Lung microvascular endothelial cell (primary cell): Measurements from ENCODE around the gene LDLRAD4. TPM values are rescaled to one million over a fixed set of nuclear protein-coding genes. Genes with fewer than 3 reads are reported as not detected.
"Not testable (repeated sequence)": the region's sequence is repeated elsewhere in the genome, so short reads cannot be mapped to it uniquely, and the experiment has no call there.

Experiments
- DNase-seq, 2 donors: peaks; one replicate each; pipeline versions ENCODE4 v3.0.0 to v3.0.0-alpha.2; 2010; ENCODE audit warnings: low read depth in 2 of 2
- total RNA-seq: library from RNA; depleted of rRNA; stranded (reverse); fragments of >200 nt; gene quantifications from 2 replicates; pipeline ENCODE4 v1.2.1, GENCODE V29; 2014

Gene LDLRAD4
- total RNA-seq, 1 donor from 2014 or later, result 22.2 TPM

DNA sequence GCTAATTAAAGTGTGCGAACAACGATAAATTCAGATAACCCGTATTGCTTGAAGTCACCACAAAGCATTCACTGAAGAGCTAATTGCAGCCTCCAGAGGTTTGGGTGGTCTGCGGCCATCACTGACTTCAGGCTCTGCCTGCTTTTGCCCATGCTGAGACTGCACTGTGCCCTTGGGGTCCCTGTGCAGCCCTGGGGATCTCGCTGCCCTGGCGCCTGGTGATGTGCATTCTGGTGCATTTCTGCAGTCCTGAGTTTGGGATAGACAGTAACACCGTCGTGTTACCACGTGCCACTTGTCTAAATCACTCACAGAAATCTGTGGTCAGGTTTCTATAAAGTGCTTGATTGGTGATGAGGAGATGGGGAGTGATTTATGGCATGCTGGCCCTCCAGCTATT is 27.6 kb downstream of the LDLRAD4 start:
- DNase-seq, result no peak

GRCh38 chr18:13246591-13246990 is 28.0 kb downstream of the LDLRAD4 start:
- no peak for DNase-seq

DNA sequence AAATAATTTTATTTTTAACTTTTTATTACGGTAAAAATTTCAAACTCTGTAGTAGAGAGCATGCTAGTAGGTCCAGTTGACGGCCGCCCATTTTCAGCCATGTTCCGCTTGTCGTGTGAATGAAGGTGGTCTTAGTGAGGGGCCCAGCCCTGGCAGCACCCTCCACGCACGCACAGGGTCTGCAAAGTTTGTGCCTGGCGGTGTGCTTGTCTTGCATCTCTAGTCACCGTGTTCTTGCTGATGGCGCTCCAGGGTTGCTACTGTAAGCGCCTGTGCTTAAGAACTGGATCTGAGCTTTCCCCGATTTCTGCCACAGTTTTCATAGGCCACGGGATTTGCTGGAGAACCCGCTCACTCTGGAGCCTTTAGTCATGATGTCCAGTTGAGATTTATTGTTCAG is 28.9 kb downstream of the LDLRAD4 start:
- no peak for DNase-seq

DNA sequence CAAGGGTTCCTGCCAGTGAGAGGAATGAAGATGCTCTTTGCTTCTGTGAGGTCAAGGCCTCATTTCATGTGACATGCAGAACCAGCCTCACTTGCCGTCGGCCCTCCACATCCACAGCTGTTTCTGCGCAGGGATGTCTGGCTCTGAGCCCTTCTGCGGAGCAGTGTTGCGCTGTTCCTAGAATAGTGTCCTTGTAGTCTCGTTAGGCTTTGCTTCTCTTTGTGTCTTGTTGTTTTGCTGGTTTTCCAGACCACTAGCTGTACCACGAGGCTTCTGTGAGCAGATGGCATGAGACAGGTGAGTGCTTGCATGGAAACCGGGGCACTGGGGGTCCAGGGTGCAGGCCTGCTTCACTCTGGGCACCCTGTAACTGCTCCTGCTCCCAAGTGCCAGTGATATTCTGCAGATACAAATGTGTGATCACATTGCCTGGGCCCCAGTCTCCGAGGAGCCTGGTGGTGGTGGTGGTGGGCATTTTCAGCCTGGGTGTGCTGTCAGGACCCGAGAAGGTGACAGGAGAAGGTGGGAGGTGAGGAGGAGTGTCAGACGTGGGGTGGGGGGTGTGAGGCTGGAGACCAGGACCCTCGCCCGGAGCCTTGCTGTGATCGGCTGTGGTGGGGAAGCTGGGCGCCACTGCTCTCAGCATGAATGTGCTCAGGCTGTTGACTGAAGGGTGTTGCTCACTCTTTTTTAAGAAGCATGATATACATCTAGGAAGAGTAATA is 34.3 kb downstream of the LDLRAD4 start:
- DNase-seq, result no peak

DNA sequence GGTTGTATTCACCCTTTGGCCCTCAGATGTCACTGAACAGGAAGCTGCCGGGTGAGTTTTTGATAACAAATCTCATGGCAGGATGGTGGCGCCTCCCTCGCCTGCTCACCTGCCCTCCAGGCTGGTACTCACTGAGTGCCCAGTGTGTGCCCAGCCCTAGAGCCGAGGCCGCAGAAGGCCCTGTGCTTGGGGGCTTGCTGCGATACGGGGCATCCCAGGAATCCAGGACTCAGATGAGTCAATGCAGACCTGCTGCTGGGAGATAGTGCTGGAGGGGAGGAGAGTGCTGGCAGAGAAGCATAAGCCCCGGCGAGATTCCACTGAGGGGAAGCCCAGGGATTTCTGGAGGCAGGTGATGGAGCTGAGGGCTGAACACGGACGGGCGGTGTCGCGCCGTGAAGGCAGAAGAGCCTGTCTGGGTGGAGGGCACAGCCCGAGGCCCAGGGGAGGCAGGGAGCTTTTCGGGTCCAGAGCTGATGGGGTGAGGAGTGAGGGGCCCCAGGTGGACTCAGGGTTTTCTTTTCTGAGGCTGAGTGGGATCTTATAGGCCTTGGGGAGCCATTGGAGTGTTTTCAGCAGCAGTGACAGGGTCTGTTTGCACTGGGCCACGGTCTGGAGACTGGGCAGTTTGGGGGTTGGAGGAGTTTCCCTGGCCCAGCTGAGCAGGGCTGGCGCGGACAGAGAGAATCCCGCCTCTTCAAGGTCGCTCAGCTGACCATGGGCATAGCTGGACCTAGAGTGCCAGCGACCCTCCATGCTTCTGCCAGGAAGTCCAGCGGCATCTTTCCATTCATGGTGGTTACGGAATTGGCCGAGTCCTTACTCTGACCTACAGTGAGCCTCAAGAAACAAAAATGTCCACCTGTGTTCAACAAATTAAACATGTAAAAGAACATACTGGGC is 35.5 kb downstream of the LDLRAD4 start:
- no peak for DNase-seq

GRCh38 chr18:13254971-13255927 is 36.7 kb downstream of the LDLRAD4 start:
- DNase-seq, result no peak

GRCh38 chr18:13256444-13257305 is 38.1 kb downstream of the LDLRAD4 start:
- DNase-seq, result no peak

GRCh38 chr18:13257361-13257980 is 38.9 kb downstream of the LDLRAD4 start:
- DNase-seq, result no peak

DNA sequence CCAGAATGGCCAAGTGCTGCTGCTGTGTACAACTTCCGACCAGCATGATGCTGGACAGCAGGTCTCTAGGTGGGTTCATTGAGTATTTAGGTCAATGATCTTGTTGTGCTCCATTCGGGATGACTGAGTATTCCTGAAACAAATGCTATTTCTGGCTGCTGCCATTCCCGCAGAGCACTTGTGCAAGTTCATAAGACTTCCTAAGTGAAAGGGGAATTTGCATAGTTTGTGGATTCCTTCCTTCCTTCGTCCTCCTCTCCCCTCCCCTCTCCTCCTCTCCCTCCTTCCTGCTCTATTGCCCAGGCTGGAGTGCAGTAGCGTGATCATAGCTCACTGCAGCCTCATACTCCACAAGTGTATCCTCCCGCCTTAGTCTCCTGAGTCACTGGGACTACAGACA is 40.4 kb downstream of the LDLRAD4 start:
- no peak for DNase-seq

DNA sequence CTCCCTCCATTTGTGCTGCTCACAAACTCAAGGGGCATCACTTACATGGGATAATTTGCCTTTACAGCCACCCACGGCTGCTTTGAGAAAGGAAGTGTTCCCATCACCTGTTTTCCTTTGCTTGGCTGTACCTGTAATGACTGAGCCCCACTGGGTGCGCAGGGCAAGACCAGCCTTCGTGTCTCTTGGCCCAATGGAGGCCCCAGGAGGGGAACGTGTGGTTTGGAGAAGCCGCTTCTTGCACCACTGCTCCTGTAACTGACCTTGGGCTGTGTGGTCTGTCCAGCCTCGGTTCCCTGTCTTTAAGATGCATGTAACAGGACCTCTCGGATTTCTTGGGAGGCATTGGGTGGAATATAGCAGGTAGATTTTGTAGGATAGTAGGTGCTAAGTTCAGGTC is 41.1 kb downstream of the LDLRAD4 start:
- DNase-seq, result no peak

DNA sequence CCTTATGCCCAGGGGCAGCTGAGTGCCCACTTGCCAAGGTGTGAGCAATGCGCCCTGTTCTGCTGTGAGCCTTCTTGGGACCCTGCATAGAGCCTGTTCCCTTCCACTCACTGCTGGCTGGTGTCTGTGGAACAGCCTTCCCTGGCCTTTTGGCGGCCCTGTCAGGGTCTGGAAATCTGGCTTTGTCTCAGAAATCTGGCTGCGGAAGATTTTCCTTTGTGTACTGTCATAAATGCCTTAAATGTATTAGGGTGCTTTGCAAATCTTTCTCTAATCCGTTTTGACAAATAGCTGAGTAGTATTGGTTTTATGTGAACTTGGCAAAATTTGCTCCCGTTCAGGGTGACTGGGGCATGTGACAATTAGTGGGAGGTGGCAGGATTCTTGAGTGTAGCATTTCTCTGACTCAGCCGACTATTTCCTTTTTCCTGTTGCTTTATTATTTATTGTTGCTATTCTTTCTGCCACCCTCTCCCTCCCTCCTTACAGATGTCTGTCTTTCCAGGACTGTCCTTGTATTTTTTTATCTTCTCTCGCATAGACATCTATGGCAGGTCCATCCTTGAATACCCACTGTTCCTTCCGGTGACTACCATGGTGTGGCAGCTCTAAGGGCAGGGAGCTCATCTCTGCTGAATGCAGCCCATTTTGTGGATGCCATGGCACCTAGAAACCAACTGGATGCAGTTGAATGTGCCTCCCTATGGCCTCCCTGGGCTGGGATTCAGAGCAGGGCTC is 41.8 kb downstream of the LDLRAD4 start:
- DNase-seq, result peak; percentile 34 to 44

- no peak for DNase-seq
Measured at GRCh38 chr18:13260935-13261640, 42.5 kb downstream of the LDLRAD4 start.

DNA sequence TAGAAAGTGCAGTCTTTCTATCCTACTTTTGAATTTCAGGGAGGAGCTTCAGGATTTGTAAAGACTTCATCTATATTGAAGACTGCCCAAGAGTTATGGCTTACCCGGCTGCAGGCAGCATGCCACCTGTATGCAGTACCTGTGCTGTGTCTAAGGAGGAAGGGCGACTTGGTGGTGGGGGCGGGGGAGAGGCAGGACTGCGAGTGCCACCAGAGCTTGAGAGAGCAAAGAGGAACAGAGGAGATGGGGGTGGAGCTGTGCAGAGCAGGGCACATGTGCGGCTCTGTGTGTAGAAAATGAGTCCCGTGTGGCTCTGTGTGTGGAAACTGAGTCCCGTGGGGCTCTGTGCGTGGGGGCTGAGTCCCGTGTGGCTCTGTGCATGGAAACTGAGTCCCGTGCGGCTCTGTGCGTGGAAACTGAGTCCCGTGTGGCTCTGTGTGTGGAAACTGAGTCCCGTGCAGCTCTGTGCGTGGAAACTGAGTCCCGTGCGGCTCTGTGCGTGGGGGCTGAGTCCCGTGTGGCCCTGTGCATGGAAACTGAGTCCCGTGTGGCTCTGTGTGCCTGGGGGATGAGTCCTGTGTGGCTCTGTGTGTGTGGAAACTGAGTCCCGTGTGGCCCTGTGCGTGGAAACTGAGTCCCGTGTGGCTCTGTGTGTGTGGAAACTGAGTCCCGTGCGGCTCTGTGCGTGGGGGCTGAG is 43.2 kb downstream of the LDLRAD4 start:
- no peak for DNase-seq

- DNase-seq, result not testable (repeated sequence)
Measured at GRCh38 chr18:13262358-13262680, 43.8 kb downstream of the LDLRAD4 start.

GRCh38 chr18:13262839-13263691 is 44.5 kb downstream of the LDLRAD4 start:
- no peak for DNase-seq

DNA sequence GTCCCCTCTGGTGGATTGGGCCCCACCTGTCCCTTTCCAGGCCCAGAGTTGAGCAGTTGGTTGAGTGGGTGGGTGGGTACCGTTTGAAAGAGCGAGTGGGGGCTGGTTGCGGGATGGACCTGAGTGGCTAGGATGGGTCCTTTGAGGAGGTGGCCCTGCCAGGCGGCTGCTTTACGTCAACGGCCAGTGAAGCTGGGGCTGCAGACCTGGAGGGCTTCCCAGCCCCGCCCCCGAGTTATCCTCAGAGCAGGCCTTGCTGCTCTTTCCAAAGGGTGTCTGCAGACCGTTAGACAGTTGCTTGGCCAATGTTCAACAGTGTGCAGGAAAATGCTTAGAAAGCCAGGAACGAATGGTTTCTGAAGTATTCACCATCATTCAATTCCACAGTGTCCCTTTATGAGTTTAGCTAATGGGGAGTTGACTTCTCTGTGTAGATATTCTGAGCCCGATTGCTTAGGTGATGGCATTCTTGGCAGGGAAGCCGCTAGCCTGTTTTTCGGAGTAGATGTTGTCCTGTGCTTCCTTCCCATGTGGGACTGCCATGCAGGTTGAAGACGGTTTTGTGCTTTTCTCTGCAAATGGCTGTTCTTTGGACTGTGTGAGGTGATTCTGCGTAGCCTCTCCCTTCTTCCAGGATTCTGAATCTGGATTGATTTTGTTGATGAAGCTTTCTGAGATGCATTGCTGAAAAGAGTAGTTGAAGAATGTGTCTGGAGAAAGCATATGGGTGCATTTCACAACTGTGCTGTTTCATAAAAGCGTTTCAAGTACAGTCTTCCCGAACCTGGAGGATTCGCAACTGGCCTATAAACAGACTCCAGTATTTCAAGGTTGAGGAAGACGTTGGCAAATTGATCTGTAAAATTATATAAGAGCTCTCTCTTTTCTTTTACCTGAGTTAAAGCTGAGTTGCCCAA is 45.8 kb downstream of the LDLRAD4 start:
- DNase-seq, result no peak
